Measurements from ENCODE around the gene DLG2.

The DLG2 gene

GRCh38 chr11:83566950-83567349 is 2060.2 kb downstream of the DLG2 start:
- H3K36me3 ChIP-seq (ENCODE audit: insufficient read depth, low read length), result no peaks in the 10 kb centered on the region
- no peak overlapping the region for H3K4me3 ChIP-seq (ENCODE audit: low read depth in 1 of 2, low read length in 2 of 2)
- H3K27me3 ChIP-seq (ENCODE audit: control insufficient read depth in 1 of 2, insufficient read depth in 2 of 2, low read length in 2 of 2), result no peaks in the 10 kb centered on the region
- H3K4me1 ChIP-seq (ENCODE audit: insufficient read depth, low read length), result no peaks in the 10 kb centered on the region
- H3K27ac ChIP-seq (ENCODE audit: low read depth, low read length), result no peak overlapping the region
- H3K9me3 ChIP-seq (ENCODE audit: low read length), result no peaks in the 10 kb centered on the region
- no peak overlapping the region for H3K9ac ChIP-seq (ENCODE audit: low read length)

- H3K27me3 ChIP-seq (ENCODE audit: control insufficient read depth in 1 of 2, insufficient read depth in 2 of 2, low read length in 2 of 2), result no peaks in the 10 kb centered on the region
- no peaks in the 10 kb centered on the region for H3K9me3 ChIP-seq (ENCODE audit: low read length)
- no peak overlapping the region for H3K27ac ChIP-seq (ENCODE audit: low read depth, low read length)
- no peaks in the 10 kb centered on the region for H3K4me1 ChIP-seq (ENCODE audit: insufficient read depth, low read length)
- no peak overlapping the region for H3K4me3 ChIP-seq (ENCODE audit: low read depth in 1 of 2, low read length in 2 of 2)
- H3K9ac ChIP-seq (ENCODE audit: low read length), result no peak overlapping the region
- H3K36me3 ChIP-seq (ENCODE audit: insufficient read depth, low read length), result no peaks in the 10 kb centered on the region
Measured at GRCh38 chr11:83564870-83565269, 2062.3 kb downstream of the DLG2 start.

GRCh38 chr11:83558281-83558680 is 2068.9 kb downstream of the DLG2 start:
- no peaks in the 10 kb centered on the region for H3K9me3 ChIP-seq (ENCODE audit: low read length)
- H3K4me1 ChIP-seq (ENCODE audit: insufficient read depth, low read length), result peaks cover 3% of the 10 kb centered on the region
- H3K27ac ChIP-seq (ENCODE audit: low read depth, low read length), result no peak overlapping the region
- H3K27me3 ChIP-seq (ENCODE audit: control insufficient read depth in 1 of 2, insufficient read depth in 2 of 2, low read length in 2 of 2), result no peaks in the 10 kb centered on the region
- H3K4me3 ChIP-seq (ENCODE audit: low read depth in 1 of 2, low read length in 2 of 2), result no peak overlapping the region
- H3K9ac ChIP-seq (ENCODE audit: low read length), result no peak overlapping the region
- H3K36me3 ChIP-seq (ENCODE audit: insufficient read depth, low read length), result no peaks in the 10 kb centered on the region

GRCh38 chr11:83557653-83558052 is 2069.5 kb downstream of the DLG2 start:
- Histone ChIP-seq H3K27ac (ENCODE audit: low read depth, low read length) (no peak overlapping the region), H3K4me3 (ENCODE audit: low read depth in 1 of 2, low read length in 2 of 2) (no peak overlapping the region), H3K4me1 (ENCODE audit: insufficient read depth, low read length) (peaks cover 3% of the 10 kb centered on the region), H3K36me3 (ENCODE audit: insufficient read depth, low read length) (no peaks in the 10 kb centered on the region), H3K9me3 (ENCODE audit: low read length) (no peaks in the 10 kb centered on the region), H3K9ac (ENCODE audit: low read length) (no peak overlapping the region), H3K27me3 (ENCODE audit: control insufficient read depth in 1 of 2, insufficient read depth in 2 of 2, low read length in 2 of 2) (no peaks in the 10 kb centered on the region)

DNA sequence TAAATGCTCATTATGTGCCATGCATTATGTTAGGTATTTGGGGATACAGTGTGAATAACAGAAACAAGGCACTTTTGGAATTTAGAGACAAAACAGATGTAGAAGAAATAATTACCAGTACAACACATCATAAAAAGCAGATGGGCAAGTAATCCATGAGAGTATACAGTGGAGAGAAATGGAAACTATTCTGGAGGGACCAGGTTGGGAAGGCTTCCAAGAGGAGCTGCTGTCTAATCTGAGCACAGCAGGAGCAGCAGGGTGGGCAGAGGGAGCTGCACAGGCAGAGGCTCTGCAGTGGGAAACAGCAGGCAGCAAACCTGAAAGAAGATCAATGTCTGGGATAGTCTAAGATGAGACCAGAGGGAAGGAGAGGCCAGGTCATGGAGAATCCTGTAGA is 2072.3 kb downstream of the DLG2 start:
- no peak overlapping the region for H3K9ac ChIP-seq (ENCODE audit: low read length)
- no peaks in the 10 kb centered on the region for H3K9me3 ChIP-seq (ENCODE audit: low read length)
- H3K4me3 ChIP-seq (ENCODE audit: low read depth in 1 of 2, low read length in 2 of 2), result no peak overlapping the region
- H3K27me3 ChIP-seq (ENCODE audit: control insufficient read depth in 1 of 2, insufficient read depth in 2 of 2, low read length in 2 of 2), result no peaks in the 10 kb centered on the region
- no peaks in the 10 kb centered on the region for H3K36me3 ChIP-seq (ENCODE audit: insufficient read depth, low read length)
- H3K4me1 ChIP-seq (ENCODE audit: insufficient read depth, low read length), result peaks cover 3% of the 10 kb centered on the region
- no peak overlapping the region for H3K27ac ChIP-seq (ENCODE audit: low read depth, low read length)

DNA sequence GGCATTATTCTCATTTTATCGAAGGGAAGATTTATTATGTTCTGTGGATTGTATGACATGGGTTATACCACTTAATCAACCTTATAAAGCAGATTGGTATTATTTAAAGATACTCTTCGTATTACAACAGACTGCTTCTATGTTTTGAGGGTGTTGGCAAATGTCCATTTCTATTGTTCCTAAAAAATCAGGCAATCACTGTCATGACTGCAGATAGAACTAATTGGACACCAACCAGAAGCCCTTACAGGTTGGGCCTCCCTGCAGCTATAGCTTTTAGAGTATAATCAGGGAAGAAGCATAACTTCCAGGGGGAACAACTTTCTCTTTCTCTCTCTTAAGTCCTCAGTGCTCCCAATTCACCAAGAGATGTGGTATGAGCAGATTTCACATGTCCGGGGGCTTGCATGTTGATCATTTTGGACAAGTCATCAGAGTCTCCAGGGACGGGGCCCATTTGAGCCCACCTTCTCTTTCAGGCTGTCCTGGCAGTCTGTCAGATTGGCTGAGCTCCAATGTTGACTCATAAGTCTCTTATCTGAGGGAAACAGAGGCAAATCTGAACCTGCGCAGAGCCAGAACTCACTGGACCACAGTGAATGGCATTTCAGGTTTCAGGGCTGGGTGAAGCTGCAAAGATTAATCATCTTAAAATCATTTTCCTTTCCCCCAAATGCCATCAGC is 2077.0 kb downstream of the DLG2 start:
- no peaks in the 10 kb centered on the region for H3K9me3 ChIP-seq (ENCODE audit: low read length)
- no peak overlapping the region for H3K4me3 ChIP-seq (ENCODE audit: low read depth in 1 of 2, low read length in 2 of 2)
- peaks cover 1% of the 10 kb centered on the region for H3K4me1 ChIP-seq (ENCODE audit: insufficient read depth, low read length)
- no peak overlapping the region for H3K27ac ChIP-seq (ENCODE audit: low read depth, low read length)
- no peaks in the 10 kb centered on the region for H3K27me3 ChIP-seq (ENCODE audit: control insufficient read depth in 1 of 2, insufficient read depth in 2 of 2, low read length in 2 of 2)
- H3K36me3 ChIP-seq (ENCODE audit: insufficient read depth, low read length), result no peaks in the 10 kb centered on the region
- H3K9ac ChIP-seq (ENCODE audit: low read length), result no peak overlapping the region

DNA sequence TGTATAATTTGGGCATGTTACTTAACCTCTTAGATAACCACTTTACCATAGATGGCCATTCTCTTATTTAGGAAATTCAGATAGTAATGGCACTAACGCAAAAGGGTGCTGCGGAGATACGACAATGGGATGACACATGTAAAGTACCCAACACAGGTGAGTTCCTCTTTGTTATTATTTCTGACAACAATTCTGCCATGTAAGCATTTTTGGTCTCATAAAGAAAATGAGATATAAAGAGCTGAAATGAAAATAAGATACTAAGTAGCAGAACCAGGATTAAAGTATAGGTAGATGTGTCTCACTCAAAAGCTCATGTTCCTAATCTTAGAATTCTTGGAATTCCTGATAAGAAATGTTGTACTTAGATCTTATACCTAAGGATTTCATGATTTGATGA is 2080.8 kb downstream of the DLG2 start:
- Histone ChIP-seq H3K27me3 (ENCODE audit: control insufficient read depth in 1 of 2, insufficient read depth in 2 of 2, low read length in 2 of 2) (no peaks in the 10 kb centered on the region), H3K27ac (ENCODE audit: low read depth, low read length) (no peak overlapping the region), H3K9ac (ENCODE audit: low read length) (no peak overlapping the region), H3K36me3 (ENCODE audit: insufficient read depth, low read length) (no peaks in the 10 kb centered on the region), H3K9me3 (ENCODE audit: low read length) (no peaks in the 10 kb centered on the region), H3K4me1 (ENCODE audit: insufficient read depth, low read length) (no peaks in the 10 kb centered on the region), H3K4me3 (ENCODE audit: low read depth in 1 of 2, low read length in 2 of 2) (no peak overlapping the region)

GRCh38 chr11:83545494-83546260 is 2081.5 kb downstream of the DLG2 start:
- Histone ChIP-seq H3K4me3 (ENCODE audit: low read depth in 1 of 2, low read length in 2 of 2) (no peak overlapping the region), H3K4me1 (ENCODE audit: insufficient read depth, low read length) (no peaks in the 10 kb centered on the region), H3K27me3 (ENCODE audit: control insufficient read depth in 1 of 2, insufficient read depth in 2 of 2, low read length in 2 of 2) (no peaks in the 10 kb centered on the region), H3K36me3 (ENCODE audit: insufficient read depth, low read length) (no peaks in the 10 kb centered on the region), H3K9me3 (ENCODE audit: low read length) (no peaks in the 10 kb centered on the region), H3K27ac (ENCODE audit: low read depth, low read length) (no peak overlapping the region), H3K9ac (ENCODE audit: low read length) (no peak overlapping the region)

- H3K4me1 ChIP-seq (ENCODE audit: insufficient read depth, low read length), result no peaks in the 10 kb centered on the region
- no peaks in the 10 kb centered on the region for H3K36me3 ChIP-seq (ENCODE audit: insufficient read depth, low read length)
- no peaks in the 10 kb centered on the region for H3K27me3 ChIP-seq (ENCODE audit: control insufficient read depth in 1 of 2, insufficient read depth in 2 of 2, low read length in 2 of 2)
- no peak overlapping the region for H3K9ac ChIP-seq (ENCODE audit: low read length)
- H3K4me3 ChIP-seq (ENCODE audit: low read depth in 1 of 2, low read length in 2 of 2), result no peak overlapping the region
- no peaks in the 10 kb centered on the region for H3K9me3 ChIP-seq (ENCODE audit: low read length)
- no peak overlapping the region for H3K27ac ChIP-seq (ENCODE audit: low read depth, low read length)
Measured at GRCh38 chr11:83544846-83545245, 2082.3 kb downstream of the DLG2 start.

- H3K27ac ChIP-seq (ENCODE audit: low read depth, low read length), result no peak overlapping the region
- no peaks in the 10 kb centered on the region for H3K4me1 ChIP-seq (ENCODE audit: insufficient read depth, low read length)
- H3K9me3 ChIP-seq (ENCODE audit: low read length), result no peaks in the 10 kb centered on the region
- no peak overlapping the region for H3K9ac ChIP-seq (ENCODE audit: low read length)
- H3K27me3 ChIP-seq (ENCODE audit: control insufficient read depth in 1 of 2, insufficient read depth in 2 of 2, low read length in 2 of 2), result no peaks in the 10 kb centered on the region
- no peak overlapping the region for H3K4me3 ChIP-seq (ENCODE audit: low read depth in 1 of 2, low read length in 2 of 2)
- H3K36me3 ChIP-seq (ENCODE audit: insufficient read depth, low read length), result no peaks in the 10 kb centered on the region
Measured at GRCh38 chr11:83543706-83544439, 2083.3 kb downstream of the DLG2 start.

GRCh38 chr11:83542861-83543260 is 2084.3 kb downstream of the DLG2 start:
- H3K27ac ChIP-seq (ENCODE audit: low read depth, low read length), result no peak overlapping the region
- no peaks in the 10 kb centered on the region for H3K9me3 ChIP-seq (ENCODE audit: low read length)
- no peaks in the 10 kb centered on the region for H3K4me1 ChIP-seq (ENCODE audit: insufficient read depth, low read length)
- H3K36me3 ChIP-seq (ENCODE audit: insufficient read depth, low read length), result no peaks in the 10 kb centered on the region
- no peak overlapping the region for H3K4me3 ChIP-seq (ENCODE audit: low read depth in 1 of 2, low read length in 2 of 2)
- H3K9ac ChIP-seq (ENCODE audit: low read length), result no peak overlapping the region
- H3K27me3 ChIP-seq (ENCODE audit: control insufficient read depth in 1 of 2, insufficient read depth in 2 of 2, low read length in 2 of 2), result no peaks in the 10 kb centered on the region
